Right lobe of liver (tissue), 4 donors: ENCODE measurements around the gene ALS2CL.

Experiments
- CTCF ChIP-seq, 4 donors: fragments of 200-600 bp in 3 of 4; fragments of 450-650 bp in 1 of 4; IDR thresholded peaks; one replicate each; pipeline versions ENCODE4 v1.5.1 to v1.8.0; 2016 to 2022; ENCODE audit warnings: antibody characterized with exemption in 4 of 4, mild to moderate bottlenecking in 2 of 4
- POLR2A ChIP-seq: fragments of 450-650 bp; IDR thresholded peaks from one replicate; pipeline ENCODE4 v1.6.1; 2017; ENCODE audit warnings: antibody characterized with exemption, mild to moderate bottlenecking
- donor health status: DM: no; HTN: no; CAD: no.
- donor health status: DM: no; HTN: no; CAD: no.
- donor health status: DM: no; HTN: yes; CAD: no.

GRCh38 chr3:46673151-46674030 lies 20.1 kb downstream of the ALS2CL start:
- no peak for TF ChIP-seq POLR2A
- TF ChIP-seq CTCF (IDR thresholded peaks at IDR 0.05) = no peak
